SK-N-SH (cell line): ENCODE measurements around the gene IL15RA. TPM values are rescaled to one million over a fixed set of nuclear protein-coding genes. Genes with fewer than 3 reads are reported as not detected.

Experiments used
- CTCF ChIA-PET: fragments of 300-600, 350-600 bp; formaldehyde crosslinking; extraction: SDS; loops from one replicate; lab custom pipeline; 2021; lab: Yijun Ruan, JAX
- POLR2A ChIA-PET: fragments of 350-600 bp; sonication (Branson Sonifier 250); formaldehyde crosslinking; extraction: SDS; loops from one replicate; lab custom pipeline; 2020; ENCODE audit warnings: antibody characterized with exemption, inconsistent platforms; lab: Yijun Ruan, JAX
- DNase-seq: peaks from one replicate; pipeline ENCODE4 v3.0.0; 2012
- H2AFZ ChIP-seq: fragments of 200-600 bp; sonication (generic); 2 replicates; pipeline ENCODE4 v1.8.1; 2016; ENCODE audit warnings: antibody characterized with exemption, mild to moderate bottlenecking, low read depth
- H3F3A ChIP-seq: fragments of 200-600 bp; sonication (generic); replicated peaks from 2 replicates; pipeline ENCODE3; 2016; ENCODE audit warnings: antibody characterized with exemption, mild to moderate bottlenecking; ENCODE audit not compliant: insufficient read depth
- H3K27ac ChIP-seq, 2 experiments: fragments of 200-500 bp in 1 of 2; fragments of 200-600 bp in 1 of 2; sonication (Bioruptor generic) in 1 of 2; sonication (generic), shearing (Covaris generic) in 1 of 2; 2 replicates each; pipeline versions ENCODE4 v1.5.1 to v1.6.1; 2014 to 2016; ENCODE audit warnings: low read depth in 2 of 2, inconsistent platforms in 1 of 2, low read length in 1 of 2, mild to moderate bottlenecking in 1 of 2, mixed read lengths in 1 of 2
- H3K27me3 ChIP-seq: fragments of 200-600 bp; sonication (generic), shearing (Covaris generic); 2 replicates; pipeline ENCODE4 v1.6.1; 2016; ENCODE audit warnings: mixed run types; ENCODE audit not compliant: insufficient read depth
- H3K36me3 ChIP-seq, 2 experiments: fragments of 200-500 bp in 1 of 2; fragments of 200-600 bp in 1 of 2; sonication (Bioruptor generic) in 1 of 2; sonication (generic) in 1 of 2; replicated peaks in 1 of 2; 2 replicates each; pipeline versions ENCODE3 to v1.5.1; 2014 to 2016; ENCODE audit warnings: low read length in 1 of 2, mild to moderate bottlenecking in 1 of 2; ENCODE audit not compliant: insufficient read depth in 2 of 2, control insufficient read depth in 1 of 2
- H3K4me1 ChIP-seq, 2 experiments: fragments of 200-500 bp in 1 of 2; fragments of 200-600 bp in 1 of 2; sonication (Bioruptor generic) in 1 of 2; sonication (generic), shearing (Covaris generic) in 1 of 2; 2 replicates each; pipeline versions ENCODE4 v1.5.1 to v1.6.1; 2014 to 2016; ENCODE audit warnings: low read depth in 1 of 2, low read length in 1 of 2, mixed run types in 1 of 2; ENCODE audit not compliant: insufficient read depth in 2 of 2, control insufficient read depth in 1 of 2
- H3K4me2 ChIP-seq: fragments of 200-600 bp; sonication (generic), shearing (Covaris generic); 2 replicates; pipeline ENCODE4 v1.6.1; 2017; ENCODE audit warnings: mixed run types
- H3K4me3 ChIP-seq, 2 experiments: fragments of 200-500 bp in 1 of 2; fragments of 200-600 bp in 1 of 2; sonication (Bioruptor generic) in 1 of 2; sonication (generic), shearing (Covaris generic) in 1 of 2; 2 replicates each; pipeline versions ENCODE4 v1.5.1 to v1.8.1; 2014 to 2016; ENCODE audit warnings: low read depth in 2 of 2, inconsistent platforms in 1 of 2, low read length in 1 of 2, mild to moderate bottlenecking in 1 of 2, mixed read lengths in 1 of 2, moderate library complexity in 1 of 2
- H3K79me2 ChIP-seq: fragments of 200-600 bp; sonication (generic); 2 replicates; pipeline ENCODE4 v1.8.1; 2017; ENCODE audit warnings: mild to moderate bottlenecking; ENCODE audit not compliant: insufficient read depth
- H3K9ac ChIP-seq: fragments of 200-600 bp; sonication (generic); 2 replicates; pipeline ENCODE4 v1.6.1; 2017; ENCODE audit warnings: mixed run types
- H3K9me2 ChIP-seq: fragments of 200-600 bp; sonication (generic); 2 replicates; pipeline ENCODE4 v1.6.1; 2017; ENCODE audit warnings: mixed run types
- H3K9me3 ChIP-seq: fragments of 200-600 bp; sonication (generic); 2 replicates; pipeline ENCODE4 v1.6.1; 2017; ENCODE audit warnings: mixed run types, mild to moderate bottlenecking, moderate library complexity
- H4K20me1 ChIP-seq: fragments of 200-600 bp; sonication (generic); 2 replicates; pipeline ENCODE4 v1.6.1; 2017; ENCODE audit warnings: mild to moderate bottlenecking, mixed run types; ENCODE audit not compliant: insufficient read depth
- CHD2 ChIP-seq: fragments of 150-350 bp; IDR thresholded peaks from 2 replicates; pipeline ENCODE4 v1.6.1; 2018; ENCODE audit warnings: low read length; ENCODE audit not compliant: partially characterized antibody
- EP300 ChIP-seq, 2 experiments: IDR thresholded peaks; 2 replicates each; pipeline versions ENCODE4 v1.4.0 to v1.6.1; 2012; ENCODE audit warnings: borderline replicate concordance in 1 of 2, low read depth in 1 of 2, low read length in 1 of 2
- EZH2phosphoT487 ChIP-seq: fragments of 200-600 bp; sonication (generic); IDR thresholded peaks from 2 replicates; pipeline ENCODE4 v1.6.1; 2017; ENCODE audit warnings: low read depth, mixed run types, mild to moderate bottlenecking, antibody characterized with exemption, moderate library complexity, borderline replicate concordance
- FOSL2 ChIP-seq: IDR thresholded peaks from 2 replicates; pipeline ENCODE4 v1.4.0; 2012; ENCODE audit warnings: low read depth, mild to moderate bottlenecking, moderate library complexity, borderline replicate concordance
- FOXJ3 ChIP-seq: sonication (generic); formaldehyde crosslinking; IDR thresholded peaks from 2 replicates; pipeline ENCODE4 v1.5.1; 2020; ENCODE audit warnings: mild to moderate bottlenecking, missing genetic modification reagents
- FOXM1 ChIP-seq: IDR thresholded peaks from 2 replicates; pipeline ENCODE4 v1.4.0; 2012; ENCODE audit warnings: low read depth, mild to moderate bottlenecking
- GATA2 ChIP-seq: sonication (generic); formaldehyde crosslinking; IDR thresholded peaks from 2 replicates; pipeline ENCODE4 v1.5.0; 2020; ENCODE audit warnings: mild to moderate bottlenecking, missing genetic modification reagents
- JUND ChIP-seq: IDR thresholded peaks from 2 replicates; pipeline ENCODE4 v1.4.0; 2012
- MAX ChIP-seq: IDR thresholded peaks from 2 replicates; pipeline ENCODE4 v1.4.0; 2012; ENCODE audit warnings: low read depth
- MXI1 ChIP-seq: IDR thresholded peaks from 2 replicates; pipeline ENCODE4 v1.6.1; 2012; ENCODE audit warnings: mild to moderate bottlenecking, low read depth, low read length, improper control_type of control experiment
- NRF1 ChIP-seq: IDR thresholded peaks from 2 replicates; pipeline ENCODE4 v1.6.1; 2012; ENCODE audit warnings: low read depth, mild to moderate bottlenecking, low read length
- PBX3 ChIP-seq: IDR thresholded peaks from 2 replicates; pipeline ENCODE4; 2012
- REST ChIP-seq: IDR thresholded peaks from 2 replicates; pipeline ENCODE4 v1.6.1; 2012; ENCODE audit warnings: mild to moderate bottlenecking, low read depth, low read length, moderate library complexity
- RFX5 ChIP-seq: IDR thresholded peaks from 2 replicates; pipeline ENCODE4 v1.6.1; 2012; ENCODE audit warnings: mild to moderate bottlenecking, improper control_type of control experiment, low read length
- RXRA ChIP-seq: IDR thresholded peaks from 2 replicates; pipeline ENCODE4 v1.4.0; 2012; ENCODE audit warnings: low read depth, mild to moderate bottlenecking, borderline replicate concordance
- SIN3A ChIP-seq: IDR thresholded peaks from 2 replicates; pipeline ENCODE4 v1.6.1; 2012; ENCODE audit warnings: low read depth, mild to moderate bottlenecking, low read length, moderate library complexity, borderline replicate concordance
- TAF1 ChIP-seq: IDR thresholded peaks from 2 replicates; pipeline ENCODE4 v1.6.1; 2012; ENCODE audit warnings: low read depth, mild to moderate bottlenecking, low read length, moderate library complexity, borderline replicate concordance
- TCF12 ChIP-seq: IDR thresholded peaks from 2 replicates; pipeline ENCODE4 v1.4.0; 2012
- TEAD4 ChIP-seq: IDR thresholded peaks from 2 replicates; pipeline ENCODE4 v1.4.0; 2012; ENCODE audit warnings: mild to moderate bottlenecking, borderline replicate concordance; ENCODE audit not compliant: insufficient read depth
- USF1 ChIP-seq: IDR thresholded peaks from 2 replicates; pipeline ENCODE4 v1.4.0; 2012; ENCODE audit warnings: low read depth, borderline replicate concordance
- YY1 ChIP-seq: IDR thresholded peaks from 2 replicates; pipeline ENCODE4 v1.4.0; 2012; ENCODE audit warnings: low read depth, mild to moderate bottlenecking
- WGBS: methylation state at CpG from one replicate; pipeline ENCODE4 v1.1.6; 2017; ENCODE audit warnings: low lambda C conversion rate; 5-methylcytosine and 5-hydroxymethylcytosine counted together
- polyA plus RNA-seq, 3 experiments: library from polyadenylated mRNA; depleted of rRNA; stranded (reverse); fragments of >200 nt; gene quantifications; 2 replicates each; pipeline ENCODE4 v1.2.3, GENCODE V29; 2012

Gene IL15RA
- polyA plus RNA-seq, 1 of the 3 experiments (the other 2 are of a cell fraction) = 2.1 TPM

- no peaks in the 10 kb centered on the region for H3K9me3 ChIP-seq
- ChIA-PET CTCF (no interaction called here), POLR2A (no interaction called here)
- no peak for TF ChIP-seq FOXM1
- no peak for TF ChIP-seq YY1
- TF ChIP-seq USF1 = no peak
- TF ChIP-seq TCF12 = no peak
- TF ChIP-seq JUND = no peak
- no peak for TF ChIP-seq GATA2 (CRISPR knock-in tag)
- DNase-seq = no peak
- H3F3A ChIP-seq = no peaks in the 10 kb centered on the region
- no peak overlapping the region for H3K4me3 ChIP-seq
- WGBS = 73% methylated on average over 9 of the region's 9 CpGs
- H3K27me3 ChIP-seq = no peaks in the 10 kb centered on the region
- H4K20me1 ChIP-seq = no peaks in the 10 kb centered on the region
- no peak overlapping the region for H3K4me2 ChIP-seq
- H3K9me2 ChIP-seq = no peaks in the 10 kb centered on the region
- H3K79me2 ChIP-seq = no peaks in the 10 kb centered on the region
- H3K9ac ChIP-seq = no peak overlapping the region
- no peaks in the 10 kb centered on the region for H3K36me3 ChIP-seq
- no peak overlapping the region for H2AFZ ChIP-seq
- H3K4me1 ChIP-seq = no peaks in the 10 kb centered on the region
- no peak overlapping the region for H3K27ac ChIP-seq
Observed at GRCh38 chr10:5968681-5969453, 8.5 kb downstream of the IL15RA start.

- Histone ChIP-seq H3F3A (no peaks in the 10 kb centered on the region), H3K4me3 (no peak overlapping the region), H3K9ac (no peak overlapping the region), H4K20me1 (no peaks in the 10 kb centered on the region), H3K9me2 (no peaks in the 10 kb centered on the region), H3K27ac (no peak overlapping the region), H3K36me3 (no peaks in the 10 kb centered on the region), H3K9me3 (no peaks in the 10 kb centered on the region), H2AFZ (no peak overlapping the region), H3K4me2 (no peak overlapping the region), H3K4me1 (no peaks in the 10 kb centered on the region), H3K27me3 (no peaks in the 10 kb centered on the region), H3K79me2 (no peaks in the 10 kb centered on the region)
- TF ChIP-seq NRF1 (no peak), MAX (no peak), TAF1 (no peak), RXRA (no peak), FOXJ3 (CRISPR knock-in tag) (no peak), TCF12 (no peak), RFX5 (no peak), EZH2phosphoT487 (no peak), SIN3A (no peak), TEAD4 (no peak), MXI1 (no peak), CHD2 (no peak), PBX3 (no peak), FOSL2 (no peak), REST (no peak), EP300 (IDR thresholded peaks at IDR 0.05; ENCODE audit: borderline replicate concordance in 1 of 2, low read depth in 1 of 2, low read length in 1 of 2) (no peak)
- ChIA-PET CTCF (no interaction called here), POLR2A (no interaction called here)
- no peak for DNase-seq
- 82% methylated on average over 5 of the region's 5 CpGs for WGBS
Observed at GRCh38 chr10:5968037-5968680, 9.2 kb downstream of the IL15RA start.
